CD4-positive, alpha-beta T cell treated with Interleukin-6 at 100 ng/mL for 8 hours (primary cell): ENCODE data around the gene S100A14.
A peak's percentile ranks its signal among the peaks of the same experiment; 100 is the strongest.
"Not testable (repeated sequence)": the region's sequence is repeated elsewhere in the genome, so short reads cannot be mapped to it uniquely, and the experiment has no call there.

Experiments used
- DNase-seq: peaks from one replicate; pipeline ENCODE4 v3.0.0-alpha.2; 2020; ENCODE audit warnings: mixed read lengths, low spot score

The S100A14 gene

DNA sequence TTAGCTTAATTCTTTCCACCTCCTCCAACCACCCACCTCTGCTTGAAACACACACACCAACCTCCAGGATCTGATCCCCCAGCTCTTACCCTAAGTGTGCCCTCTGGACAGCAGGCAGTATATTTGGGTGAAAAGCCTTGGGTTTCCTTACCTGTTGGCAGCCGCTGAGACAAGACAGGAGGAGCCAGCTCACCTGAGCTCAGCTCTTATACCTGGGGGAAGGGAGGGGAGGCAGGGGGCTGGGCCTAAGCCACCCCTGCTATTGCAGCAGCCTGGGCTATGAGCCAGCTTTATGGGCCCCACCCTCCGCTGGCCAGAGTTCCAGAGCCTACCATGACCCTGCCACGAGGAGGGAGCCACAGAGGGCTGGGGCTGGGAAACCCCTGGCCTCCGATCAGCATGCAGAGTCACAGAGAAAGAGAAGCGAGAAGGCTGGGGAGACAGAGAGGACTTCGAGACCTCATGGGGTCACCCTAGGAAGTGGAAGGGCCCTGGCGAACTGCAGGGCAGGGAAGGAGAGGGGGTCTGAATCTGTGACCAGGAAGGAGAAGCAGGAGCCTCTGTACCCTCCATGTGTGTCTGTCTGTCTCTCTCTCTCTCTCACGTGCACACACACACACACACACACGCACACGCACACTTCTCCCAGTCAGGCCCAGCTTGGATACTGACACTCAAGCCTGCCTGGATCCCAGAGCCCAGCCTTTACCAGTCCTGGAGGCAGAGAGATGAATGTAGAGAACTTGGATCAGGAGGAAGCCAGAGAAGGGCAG is at the start of gene S100A14:
S100A14 (minus strand) TSS at position 182 of the 773 bp plus-strand sequence. CDS start 467 bp downstream, outside the sequence.
- no peak for DNase-seq

- no peak for DNase-seq
Measured at GRCh38 chr1:153663211-153663610, 47.1 kb upstream of the S100A14 start.

DNA sequence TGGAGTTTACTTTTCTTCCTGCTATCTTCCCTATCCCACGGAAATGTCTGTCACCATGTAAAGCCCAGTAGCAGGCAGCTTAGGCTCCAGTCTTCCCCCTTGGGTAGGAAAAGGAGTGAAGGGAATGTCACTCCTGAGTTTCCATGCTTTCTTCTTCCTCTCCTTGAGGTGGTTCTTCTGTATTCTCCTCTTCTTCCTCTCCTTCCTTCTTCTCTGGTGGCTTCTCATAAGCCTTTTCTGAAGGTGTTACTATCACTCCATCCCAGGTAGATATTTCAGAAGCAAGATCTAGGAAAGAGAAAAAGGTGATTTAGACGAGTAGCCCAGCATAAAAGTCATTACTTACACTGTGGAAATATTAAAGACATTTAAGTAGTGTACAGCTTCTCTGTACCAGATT is 46.1 kb upstream of the S100A14 start:
- no peak for DNase-seq

DNA sequence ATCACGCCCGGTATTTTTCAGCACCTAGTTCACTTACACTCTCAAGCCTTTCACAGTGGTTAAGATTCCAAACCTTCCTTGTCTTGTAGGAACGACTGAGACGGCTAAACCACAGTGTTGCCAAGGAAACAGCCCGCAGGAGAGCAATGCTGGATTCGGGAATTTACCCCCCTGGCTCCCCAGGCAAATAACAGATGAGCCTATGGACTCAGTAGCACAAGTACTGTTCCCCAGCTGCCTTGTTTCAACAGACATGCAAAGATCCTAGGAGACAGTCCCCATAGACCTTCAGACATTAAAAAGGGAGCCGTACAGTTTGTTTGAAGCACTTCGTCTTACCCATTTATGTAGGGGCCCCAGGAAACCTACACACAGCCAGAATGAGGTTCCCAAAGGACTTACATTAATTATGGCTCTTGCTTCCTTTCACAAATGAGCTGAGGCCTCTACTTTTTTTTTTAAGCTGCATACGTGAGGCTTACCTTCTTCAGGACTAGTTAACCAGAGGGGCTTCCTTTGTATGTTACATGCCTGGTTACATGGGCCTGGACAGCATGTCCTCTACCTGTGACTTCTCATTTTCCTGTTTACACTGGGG is 45.1 kb upstream of the S100A14 start:
- DNase-seq: no peak

DNA sequence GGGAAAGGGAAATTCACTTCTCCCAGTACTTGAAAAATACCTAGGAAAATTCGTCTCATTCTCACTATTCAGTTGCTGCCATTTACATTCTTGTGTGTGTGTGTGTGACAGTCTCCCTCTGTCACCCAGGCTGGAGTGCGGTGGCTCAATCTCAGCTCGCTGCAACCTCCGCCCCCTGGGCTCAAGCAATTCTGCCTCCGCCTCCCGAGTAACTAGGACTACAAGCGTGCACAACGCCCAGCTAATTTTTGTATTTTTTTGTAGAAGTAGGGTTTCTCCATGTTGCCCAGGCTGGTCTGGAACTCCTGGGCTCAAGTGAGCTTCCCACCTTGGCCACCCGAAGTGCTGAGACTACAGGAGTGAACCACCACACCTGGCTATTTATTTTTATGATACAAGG is 43.5 kb upstream of the S100A14 start:
- DNase-seq: no peak

GRCh38 chr1:153659175-153659534 is 43.0 kb upstream of the S100A14 start:
- DNase-seq: no peak

- DNase-seq: peak; percentile 86
Measured at GRCh38 chr1:153658400-153659174, 42.5 kb upstream of the S100A14 start, which contains the start of gene SNAPIN. TSS of gene SNAPIN (plus strand) at chr1:153658703. CDS start at chr1:153658744, 41 bp downstream.

GRCh38 chr1:153655333-153655732 is 39.2 kb upstream of the S100A14 start:
- no peak for DNase-seq

- DNase-seq: no peak
Measured at GRCh38 chr1:153652805-153653500, 36.8 kb upstream of the S100A14 start.

DNA sequence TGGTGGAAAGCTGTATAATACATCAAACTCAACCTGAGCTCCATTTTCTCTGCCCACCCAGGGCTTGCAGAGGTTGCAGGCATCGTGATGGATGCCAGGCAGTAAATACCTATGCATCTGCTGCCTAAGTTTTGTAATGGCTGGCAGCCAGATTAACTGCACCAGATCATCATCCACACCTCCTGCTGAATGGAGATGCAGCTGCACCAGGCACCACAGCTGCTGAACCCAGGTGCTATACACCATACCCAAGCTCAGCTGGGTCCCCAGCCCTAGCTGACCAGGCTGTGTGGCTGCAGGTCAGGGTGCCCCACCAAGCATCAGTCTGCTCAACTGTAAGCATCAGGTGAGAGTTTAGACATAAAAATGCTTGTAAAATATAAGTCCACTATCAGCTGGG is 35.6 kb upstream of the S100A14 start:
- DNase-seq: no peak

GRCh38 chr1:153649863-153650235 is 33.7 kb upstream of the S100A14 start:
- DNase-seq: no peak

DNA sequence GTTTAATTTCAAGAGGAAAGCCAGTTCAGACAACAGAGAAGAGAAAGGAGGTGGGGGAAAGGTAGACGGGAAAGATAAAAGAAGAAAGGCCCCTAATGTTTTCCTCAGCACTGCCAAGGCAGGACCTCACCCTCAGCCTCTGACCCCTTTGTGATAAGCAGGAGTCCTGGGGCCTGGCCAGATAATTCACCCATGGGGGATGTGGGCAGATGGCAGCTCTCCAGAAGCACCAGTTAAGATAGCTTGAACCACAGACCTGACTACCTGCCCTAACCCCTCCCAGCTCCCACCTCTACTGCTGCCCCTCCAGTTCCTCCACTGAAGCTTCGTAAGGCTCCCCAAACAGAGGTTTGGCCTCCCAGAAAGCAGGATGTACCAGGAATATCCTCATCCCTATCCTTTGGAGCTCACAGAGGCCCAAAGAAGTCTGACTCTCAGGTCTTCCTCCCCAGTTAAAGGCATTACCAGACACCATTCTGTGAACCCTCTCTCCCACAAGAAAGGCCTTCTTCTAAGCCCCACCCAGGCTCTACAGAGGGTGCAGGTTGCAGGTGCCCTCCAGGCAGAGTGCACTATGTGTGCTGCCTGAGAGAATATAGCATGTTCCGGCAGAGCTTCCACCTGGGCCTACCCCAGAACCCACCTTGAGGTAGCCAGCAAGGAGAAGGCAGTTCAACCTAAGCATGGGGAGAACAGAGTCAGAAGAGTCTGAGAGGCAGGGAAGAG is 33.2 kb upstream of the S100A14 start:
- peak; percentile 39 for DNase-seq

GRCh38 chr1:153648000-153648643 is 32.0 kb upstream of the S100A14 start:
- no peak for DNase-seq

- DNase-seq: no peak
Measured at GRCh38 chr1:153647346-153647714, 31.2 kb upstream of the S100A14 start.

GRCh38 chr1:153646672-153647345 is 30.7 kb upstream of the S100A14 start:
- DNase-seq: no peak

GRCh38 chr1:153643816-153644215 is 27.7 kb upstream of the S100A14 start:
- no peak for DNase-seq

- DNase-seq: no peak
Measured at GRCh38 chr1:153643100-153643499, 27.0 kb upstream of the S100A14 start.

DNA sequence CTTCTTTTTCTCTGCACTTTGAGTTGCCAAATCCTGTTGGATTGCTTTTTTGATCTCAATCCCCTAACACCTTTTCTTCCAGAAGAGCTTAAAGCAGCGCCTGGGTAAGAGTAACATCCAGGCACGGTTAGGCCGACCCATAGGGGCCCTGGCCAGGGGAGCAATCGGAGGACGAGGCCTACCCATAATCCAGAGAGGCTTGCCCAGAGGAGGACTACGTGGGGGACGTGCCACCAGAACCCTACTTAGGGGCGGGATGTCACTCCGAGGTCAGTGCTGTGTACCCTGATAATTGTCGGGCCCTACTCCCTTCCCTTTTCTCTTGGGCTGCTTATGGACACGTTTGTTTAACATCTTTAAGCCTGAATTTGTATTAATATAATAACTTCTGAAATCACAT is 26.0 kb upstream of the S100A14 start:
- no peak for DNase-seq

DNA sequence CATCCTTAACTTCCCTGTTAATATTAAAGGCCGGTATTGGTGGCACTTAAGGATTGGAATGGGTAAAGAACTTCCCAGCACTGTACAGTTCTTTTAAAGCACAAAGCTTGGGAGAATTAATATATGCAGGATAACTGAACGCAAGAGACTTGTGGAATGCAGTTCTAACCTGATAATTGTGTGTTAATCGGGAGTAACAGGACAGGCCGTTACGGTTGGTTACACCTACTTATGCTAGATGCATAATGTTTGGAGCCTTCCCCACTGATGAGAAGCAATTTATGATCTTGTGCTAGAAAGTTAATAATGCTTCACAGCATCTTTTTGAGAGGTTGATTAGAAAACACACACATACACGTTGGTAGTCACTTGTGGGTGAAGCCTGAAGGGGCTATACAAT is 24.7 kb upstream of the S100A14 start:
- no peak for DNase-seq

- DNase-seq: not testable (repeated sequence)
Measured at GRCh38 chr1:153640213-153640612, 24.1 kb upstream of the S100A14 start.

DNA sequence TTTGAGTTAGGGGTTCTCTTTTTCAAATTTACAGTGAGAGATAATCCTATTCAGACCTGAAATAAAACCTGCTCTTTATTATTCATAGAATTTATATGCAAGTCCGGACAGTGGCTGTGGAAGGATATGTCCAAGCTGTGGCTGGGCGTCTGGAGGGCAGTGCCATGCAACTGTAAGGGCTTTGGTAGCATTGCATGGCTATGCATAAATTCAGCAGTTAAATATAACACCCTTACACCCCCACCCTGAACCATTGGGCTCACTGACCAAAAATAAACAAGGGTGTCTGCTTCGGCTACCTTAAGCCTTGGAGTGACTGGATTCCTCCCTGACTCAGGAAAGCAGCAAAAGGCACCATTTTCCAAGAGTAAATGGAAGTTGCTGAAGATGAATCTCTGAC is 23.2 kb upstream of the S100A14 start:
- no peak for DNase-seq
